ENCODE measurements around the gene RBBP5. TPM values are rescaled to one million over a fixed set of nuclear protein-coding genes. Genes with fewer than 3 reads are reported as not detected.
A peak's percentile ranks its signal among the peaks of the same experiment; 100 is the strongest.

RBBP5 gene
- 10.1 and 24.2 TPM in 2 replicates for total RNA-seq (ENCODE audit: low replicate concordance)

- DNase-seq (ENCODE audit: low read depth), result peak; percentile 99
- peak within 1 kb of the TSS; percentile 98 for H3K4me3 ChIP-seq (ENCODE audit: low read depth, low read length)
- peak; percentile 84 for TF ChIP-seq CTCF (IDR thresholded peaks at IDR 0.05; ENCODE audit: insufficient read depth, low read length)
Observed at GRCh38 chr1:205121660-205122488, at the start of gene RBBP5. Gene RBBP5, minus strand, starts transcription at chr1:205121978. Its CDS starts 105 bp downstream, at chr1:205121873.

GRCh38 chr1:205171369-205171768, 49.6 kb upstream of the RBBP5 start:
- H3K4me3 ChIP-seq (ENCODE audit: low read depth, low read length), result no peak overlapping the region
- DNase-seq (ENCODE audit: low read depth), result no peak
- no peak for TF ChIP-seq CTCF (IDR thresholded peaks at IDR 0.05; ENCODE audit: insufficient read depth, low read length)

GRCh38 chr1:205170532-205171269, 48.9 kb upstream of the RBBP5 start:
- DNase-seq (ENCODE audit: low read depth), result no peak
- TF ChIP-seq CTCF (IDR thresholded peaks at IDR 0.05; ENCODE audit: insufficient read depth, low read length), result no peak
- no peak overlapping the region for H3K4me3 ChIP-seq (ENCODE audit: low read depth, low read length)

GRCh38 chr1:205169248-205169647, 47.5 kb upstream of the RBBP5 start:
- DNase-seq (ENCODE audit: low read depth), result no peak
- TF ChIP-seq CTCF (IDR thresholded peaks at IDR 0.05; ENCODE audit: insufficient read depth, low read length), result no peak
- H3K4me3 ChIP-seq (ENCODE audit: low read depth, low read length), result no peak overlapping the region

GRCh38 chr1:205168291-205168690, 46.5 kb upstream of the RBBP5 start:
- DNase-seq (ENCODE audit: low read depth), result no peak
- H3K4me3 ChIP-seq (ENCODE audit: low read depth, low read length), result no peak overlapping the region
- TF ChIP-seq CTCF (IDR thresholded peaks at IDR 0.05; ENCODE audit: insufficient read depth, low read length), result no peak

- no peak for TF ChIP-seq CTCF (IDR thresholded peaks at IDR 0.05; ENCODE audit: insufficient read depth, low read length)
- DNase-seq (ENCODE audit: low read depth), result peak; percentile 40
- no peak overlapping the region for H3K4me3 ChIP-seq (ENCODE audit: low read depth, low read length)
Observed at GRCh38 chr1:205162301-205162700, 40.5 kb upstream of the RBBP5 start.
